IMR-90 (cell line): ENCODE results near the gene TIFAB. TPM values are rescaled to one million over a fixed set of nuclear protein-coding genes. Genes with fewer than 3 reads are reported as not detected.

Source experiments
- ATAC-seq: fragments of 200-7000 bp; cut with Tn5 transposase; 2 replicates; pipeline ENCODE4 v1.9.1; 2020; ENCODE audit warnings: low read depth, mild to moderate bottlenecking, moderate library complexity
- BruUV-seq: library from RNA; stranded (reverse); fragments of 400-500 nt; replicated peaks from 2 replicates; lab custom pipeline; 2021; lab: Mats Ljungman, UMichigan
- CTCF ChIA-PET: fragments of 300-600 bp; formaldehyde crosslinking; extraction: SDS; loops from one replicate; lab custom pipeline; 2021; ENCODE audit warnings: antibody characterized with exemption; lab: Yijun Ruan, JAX
- POLR2A ChIA-PET: fragments of 300-600 bp; sonication (Branson Sonifier 250); formaldehyde crosslinking; loops from one replicate; lab custom pipeline; 2022; ENCODE audit warnings: antibody characterized with exemption; ENCODE audit not compliant: unreplicated experiment; lab: Charles Lee
- DNase-seq: peaks from one replicate; pipeline ENCODE4 v3.0.0; 2013
- H2AFZ ChIP-seq: replicated peaks from 2 replicates; pipeline ENCODE3; 2013; ENCODE audit warnings: low read length, mild to moderate bottlenecking; ENCODE audit not compliant: poor library complexity
- H2AK5ac ChIP-seq: 2 replicates; pipeline ENCODE4 v1.6.1; 2013; ENCODE audit warnings: low read depth, low read length, inconsistent platforms
- H2AK9ac ChIP-seq: replicated peaks from 2 replicates; pipeline ENCODE3; 2013; ENCODE audit warnings: mild to moderate bottlenecking, low read depth, low read length, moderate library complexity; ENCODE audit not compliant: poor library complexity
- H2BK120ac ChIP-seq: 2 replicates; pipeline ENCODE4 v1.6.1; 2013; ENCODE audit warnings: low read depth, low read length, inconsistent platforms
- H2BK15ac ChIP-seq: 3 replicates; pipeline ENCODE4 v1.6.1; 2013; ENCODE audit warnings: low read depth, low read length, inconsistent platforms
- H2BK20ac ChIP-seq: 2 replicates; pipeline ENCODE4 v1.6.1; 2013; ENCODE audit warnings: low read depth, mild to moderate bottlenecking, inconsistent platforms, low read length, moderate library complexity
- H2BK5ac ChIP-seq: 2 replicates; pipeline ENCODE4 v1.6.1; 2013; ENCODE audit warnings: mild to moderate bottlenecking, low read depth, low read length, inconsistent platforms; ENCODE audit not compliant: poor library complexity, severe bottlenecking
- H3K14ac ChIP-seq: replicated peaks from 2 replicates; pipeline ENCODE4 v1.6.1; 2013; ENCODE audit warnings: low read depth, low read length, inconsistent platforms
- H3K18ac ChIP-seq: 2 replicates; pipeline ENCODE4 v1.6.1; 2013; ENCODE audit warnings: low read depth, low read length, control low read depth
- H3K23ac ChIP-seq: 2 replicates; pipeline ENCODE4 v1.6.1; 2013; ENCODE audit warnings: low read depth, low read length, inconsistent platforms
- H3K27ac ChIP-seq: 2 replicates; pipeline ENCODE4 v1.5.1; 2013; ENCODE audit warnings: mild to moderate bottlenecking, control low read depth, low read length; ENCODE audit not compliant: insufficient read depth
- H3K27me3 ChIP-seq: 2 replicates; pipeline ENCODE4 v1.6.1; 2013; ENCODE audit warnings: low read length; ENCODE audit not compliant: control insufficient read depth, insufficient read depth
- H3K36me3 ChIP-seq: 2 replicates; pipeline ENCODE4 v1.6.1; 2013; ENCODE audit warnings: low read length, mixed read lengths; ENCODE audit not compliant: control insufficient read depth, insufficient read depth
- H3K4ac ChIP-seq: 2 replicates; pipeline ENCODE4 v1.6.1; 2013; ENCODE audit warnings: low read depth, low read length, inconsistent platforms
- H3K4me1 ChIP-seq: 2 replicates; pipeline ENCODE4 v1.6.1; 2013; ENCODE audit warnings: low read length, mixed read lengths; ENCODE audit not compliant: control insufficient read depth, insufficient read depth
- H3K4me2 ChIP-seq: 2 replicates; pipeline ENCODE4 v1.6.1; 2013; ENCODE audit warnings: low read depth, mild to moderate bottlenecking, control low read depth, low read length, moderate library complexity
- H3K4me3 ChIP-seq: 2 replicates; pipeline ENCODE4 v1.5.1; 2013; ENCODE audit warnings: low read depth, mild to moderate bottlenecking, control low read depth, low read length, moderate library complexity; ENCODE audit not compliant: insufficient read depth
- H3K56ac ChIP-seq: 2 replicates; pipeline ENCODE4 v1.6.1; 2013; ENCODE audit warnings: low read length, inconsistent platforms; ENCODE audit not compliant: insufficient read depth; ENCODE audit errors: extremely low read depth
- H3K79me1 ChIP-seq, 2 experiments: 2 replicates each; pipeline ENCODE4 v1.6.1; 2013; ENCODE audit warnings: low read length in 2 of 2, inconsistent platforms in 1 of 2, low read depth in 1 of 2
- H3K9ac ChIP-seq: 2 replicates; pipeline ENCODE4 v1.6.1; 2013; ENCODE audit warnings: low read depth, low read length, control low read depth
- H3K9me1 ChIP-seq: 2 replicates; pipeline ENCODE4 v1.6.1; 2013; ENCODE audit warnings: low read length, inconsistent platforms; ENCODE audit not compliant: insufficient read depth
- H3K9me3 ChIP-seq: 2 replicates; pipeline ENCODE4 v1.6.1; 2013; ENCODE audit warnings: low read length; ENCODE audit not compliant: control insufficient read depth, insufficient read depth
- H4K20me1 ChIP-seq: 2 replicates; pipeline ENCODE4 v1.6.1; 2013; ENCODE audit warnings: low read length, inconsistent platforms; ENCODE audit not compliant: insufficient read depth
- H4K5ac ChIP-seq: 2 replicates; pipeline ENCODE4 v1.6.1; 2013; ENCODE audit warnings: mild to moderate bottlenecking, low read depth, low read length, control low read depth
- H4K8ac ChIP-seq, 2 experiments: 2 replicates each; pipeline ENCODE4 v1.6.1; 2013; ENCODE audit warnings: low read depth in 2 of 2, low read length in 2 of 2, control low read depth in 1 of 2, inconsistent platforms in 1 of 2
- H4K91ac ChIP-seq: 2 replicates; pipeline ENCODE4 v1.6.1; 2013; ENCODE audit warnings: low read depth, low read length, inconsistent platforms; ENCODE audit not compliant: insufficient read depth
- BHLHE40 ChIP-seq: fragments of 150-350 bp; IDR thresholded peaks from 2 replicates; pipeline ENCODE4 v1.6.1; 2016; ENCODE audit warnings: mild to moderate bottlenecking, low read depth, low read length
- CEBPB ChIP-seq: IDR thresholded peaks from 2 replicates; pipeline ENCODE4 v1.6.1; 2012; ENCODE audit warnings: low read depth, low read length, improper control_type of control experiment
- CHD1 ChIP-seq: IDR thresholded peaks from 2 replicates; pipeline ENCODE4 v1.6.1; 2012; ENCODE audit warnings: low read depth, low read length, improper control_type of control experiment
- CTCF ChIP-seq: conservative IDR thresholded peaks from 2 replicates; pipeline ENCODE4 v1.5.1; 2012; ENCODE audit warnings: mild to moderate bottlenecking, low read depth, low read length, improper control_type of control experiment
- ELK1 ChIP-seq: fragments of 150-350 bp; IDR thresholded peaks from 2 replicates; pipeline ENCODE4 v1.6.1; 2016; ENCODE audit warnings: low read depth, mild to moderate bottlenecking, low read length, moderate library complexity, borderline replicate concordance
- FOS ChIP-seq: fragments of 150-350 bp; IDR thresholded peaks from 2 replicates; pipeline ENCODE4 v1.6.1; 2016; ENCODE audit warnings: low read depth, low read length
- MAFK ChIP-seq: IDR thresholded peaks from 2 replicates; pipeline ENCODE4 v1.6.1; 2012; ENCODE audit warnings: low read depth, low read length, improper control_type of control experiment
- MAZ ChIP-seq: IDR thresholded peaks from 2 replicates; pipeline ENCODE4 v1.6.1; 2012; ENCODE audit warnings: low read depth, mild to moderate bottlenecking, low read length, improper control_type of control experiment, moderate library complexity, borderline replicate concordance
- MXI1 ChIP-seq: IDR thresholded peaks from 2 replicates; pipeline ENCODE4 v1.6.1; 2012; ENCODE audit warnings: low read depth, mild to moderate bottlenecking, low read length, moderate library complexity, borderline replicate concordance
- NFE2L2 ChIP-seq: fragments of 150-350 bp; IDR thresholded peaks from 2 replicates; pipeline ENCODE4 v1.6.1; 2016; ENCODE audit warnings: low read depth, mild to moderate bottlenecking, low read length
- POLR2A ChIP-seq: IDR thresholded peaks from 2 replicates; pipeline ENCODE4 v1.6.1; 2012; ENCODE audit warnings: mild to moderate bottlenecking, low read depth, low read length
- RAD21 ChIP-seq: IDR thresholded peaks from 2 replicates; pipeline ENCODE4 v1.6.1; 2012; ENCODE audit warnings: low read length, improper control_type of control experiment
- RCOR1 ChIP-seq: IDR thresholded peaks from 2 replicates; pipeline ENCODE4 v1.6.1; 2012; ENCODE audit warnings: mild to moderate bottlenecking, low read length, improper control_type of control experiment; ENCODE audit not compliant: insufficient replicate concordance
- RFX5 ChIP-seq: IDR thresholded peaks from 2 replicates; pipeline ENCODE4 v1.8.0; 2012; ENCODE audit warnings: low read depth, mild to moderate bottlenecking, low read length, moderate library complexity
- SMC3 ChIP-seq: fragments of 150-350 bp; IDR thresholded peaks from 2 replicates; pipeline ENCODE4 v1.6.1; 2016; ENCODE audit warnings: low read depth, mild to moderate bottlenecking, antibody characterized with exemption, low read length, moderate library complexity
- USF2 ChIP-seq: fragments of 150-350 bp; IDR thresholded peaks from 2 replicates; pipeline ENCODE4 v1.6.1; 2017; ENCODE audit warnings: mild to moderate bottlenecking, antibody characterized with exemption, low read length, low read depth
- WGBS, 2 experiments: methylation state at CpG; one replicate each; pipeline versions ENCODE4 v1.1.5 to v1.1.7; 2013; ENCODE audit warnings: missing lambda C conversion rate in 2 of 2; ENCODE audit not compliant: insufficient read length in 1 of 2; ENCODE audit errors: extremely low coverage in 2 of 2; 5-methylcytosine and 5-hydroxymethylcytosine counted together
- dilution Hi-C: fragments of 300-500 bp; cut with HindIII; formaldehyde crosslinking; loops from one replicate; pipeline ENCODE4 v1.14.3; 2018; ENCODE audit warnings: low sequenced_read_pairs; ENCODE audit not compliant: unreplicated experiment
- in situ Hi-C: fragments of 300-500 bp; cut with MboI; formaldehyde crosslinking; loops from 3 replicates; pipeline ENCODE4 v1.14.3; 2019; ENCODE audit warnings: low sequenced_read_pairs, inconsistent platforms, mixed read lengths
- intact Hi-C: fragments of 100-400 bp; cut with micrococcal nuclease; formaldehyde crosslinking; loops from 2 replicates; pipeline ENCODE4 v1.10.0; 2022
- polyA plus RNA-seq, 3 experiments: library from polyadenylated mRNA; depleted of rRNA; stranded (reverse); fragments of >200 nt; gene quantifications; 2 replicates each; pipeline ENCODE4 v1.2.3, GENCODE V29; 2012; ENCODE audit warnings: low replicate concordance in 1 of 3
- total RNA-seq: library from RNA; depleted of rRNA; stranded (reverse); fragments of >200 nt; gene quantifications from 2 replicates; pipeline ENCODE4 v1.2.3, GENCODE V29; 2012

TIFAB gene
- total and polyA plus RNA-seq, 2 of the 4 experiments (the other 2 are of a cell fraction) = not detected

- no peak overlapping the region for H3K9ac ChIP-seq
- no peak overlapping the region for H3K4me3 ChIP-seq
- 80% methylated on average over 1 of the region's 7 CpGs; no CpG with 5 or more reads in 1 of the 2 experiments for WGBS, 2 experiments
- H2BK15ac ChIP-seq = peak overlapping the region; percentile 74; the same call in 1 of the 3 replicates
- ATAC-seq (no peak), DNase-seq (no peak)
- intact Hi-C loops (loop anchor here (10.0 kb wide), 1 partner anchor 232 kb away; no protein-coding TSS in a partner anchor), dilution Hi-C loops (no loop called here), in situ Hi-C loops (no loop called here)
- peak overlapping the region in 1 of 2 experiments; percentile 2; a peak in 1 of 4 replicates for H4K8ac ChIP-seq
- H2AFZ ChIP-seq = peak overlapping the region; percentile 48
- H2BK5ac ChIP-seq = no peak overlapping the region
- H3K4me2 ChIP-seq = no peak overlapping the region
- no peak overlapping the region for H3K27ac ChIP-seq
- H3K9me1 ChIP-seq = peaks cover 17% of the 10 kb centered on the region
- H2BK120ac ChIP-seq = peak overlapping the region; percentile 49; the same call in 1 of the 2 replicates
- POLR2A ChIA-PET = no interaction called here
- BruUV-seq = no TSS peak
- peaks cover 24% of the 10 kb centered on the region for H3K4me1 ChIP-seq
- no peaks in the 10 kb centered on the region for H3K27me3 ChIP-seq
- H4K5ac ChIP-seq = no peak overlapping the region
- CTCF ChIA-PET = no interaction called here
- no peak overlapping the region for H3K14ac ChIP-seq
- 0 out of 2 replicates have a peak, but pooled peaks cover 3% of the 10 kb centered on the region for H4K20me1 ChIP-seq
- H3K79me1 ChIP-seq = no peaks in the 10 kb centered on the region
- peak overlapping the region; percentile 6 for H2AK9ac ChIP-seq
- no peak overlapping the region for H3K56ac ChIP-seq
- no peak overlapping the region for H3K18ac ChIP-seq
- no peaks in the 10 kb centered on the region for H3K36me3 ChIP-seq
- peak overlapping the region; percentile 32; the same call in 1 of the 2 replicates for H3K4ac ChIP-seq
- TF ChIP-seq MAZ (no peak), RFX5 (no peak), NFE2L2 (no peak), CTCF (no peak), CHD1 (no peak), FOS (no peak), SMC3 (no peak), MAFK (no peak), BHLHE40 (no peak), RAD21 (no peak), CEBPB (no peak), USF2 (no peak), RCOR1 (no peak), MXI1 (no peak), POLR2A (no peak), ELK1 (no peak)
- H3K9me3 ChIP-seq = no peaks in the 10 kb centered on the region
- H2AK5ac ChIP-seq = peak overlapping the region; percentile 5
- peak overlapping the region; percentile 8 for H2BK20ac ChIP-seq
- no peak overlapping the region for H4K91ac ChIP-seq
- no peak overlapping the region for H3K23ac ChIP-seq
Measured at GRCh38 chr5:135436951-135437418, 15.2 kb downstream of the TIFAB start.
